Heart left ventricle (tissue), 13 donors: Measurements from ENCODE around the gene CELF6.

Source experiments
- POLR2A ChIP-seq, 2 donors: fragments of 450-650 bp; IDR thresholded peaks; one replicate each; pipeline ENCODE4 v1.6.1; 2017; ENCODE audit warnings: antibody characterized with exemption in 2 of 2, mild to moderate bottlenecking in 2 of 2, moderate library complexity in 2 of 2
- TF ChIP-seq, protein P1 (sequence below), 12 donors: fragments of 200-600 bp; sonication (generic) in 4 of 12; IDR thresholded peaks; one replicate each; pipeline versions ENCODE4 v1.5.0 to v1.8.0; 2018 to 2022; ENCODE audit warnings: antibody characterized with exemption in 12 of 12, mild to moderate bottlenecking in 5 of 12
- donor health status: ischemic (EF 13 %, LVEDD 7.1; RV severe dilation, severe dysfunction).
- donor health status: DM: no; HTN: yes; CAD: no.
- donor health status: DM: no; HTN: no; CAD: no.
- donor health status: ischemic (EF 25% LVEDD 6.9; RV normal size, moderate dysfunction).
- donor health status: ischemic (EF 25% LVEDD 5.7; RV mildly dilated, moderate dysfunction).
- donor health status: ischemic (EF 35%, LVEDD 5.7; RV mildly dilated, moderate dysfunction).
- donor health status: nonischemic (EF 11% LVEDD 7.7; RV severe dilation, severe dysfunction).
- donor health status: DM: yes; HTN: yes; CAD: no.
- donor health status: PGD.
- donor health status: ischemic (EF 29% LVEDD 5.4; RV normal size, mild dysfunction).
- donor health status: nonischemic (EF 23%, LVEDD 6.1; RV moderate dilation, normal function).

GRCh38 chr15:72248514-72248913, 71.4 kb downstream of the CELF6 start:
- TF ChIP-seq, protein P1, sequence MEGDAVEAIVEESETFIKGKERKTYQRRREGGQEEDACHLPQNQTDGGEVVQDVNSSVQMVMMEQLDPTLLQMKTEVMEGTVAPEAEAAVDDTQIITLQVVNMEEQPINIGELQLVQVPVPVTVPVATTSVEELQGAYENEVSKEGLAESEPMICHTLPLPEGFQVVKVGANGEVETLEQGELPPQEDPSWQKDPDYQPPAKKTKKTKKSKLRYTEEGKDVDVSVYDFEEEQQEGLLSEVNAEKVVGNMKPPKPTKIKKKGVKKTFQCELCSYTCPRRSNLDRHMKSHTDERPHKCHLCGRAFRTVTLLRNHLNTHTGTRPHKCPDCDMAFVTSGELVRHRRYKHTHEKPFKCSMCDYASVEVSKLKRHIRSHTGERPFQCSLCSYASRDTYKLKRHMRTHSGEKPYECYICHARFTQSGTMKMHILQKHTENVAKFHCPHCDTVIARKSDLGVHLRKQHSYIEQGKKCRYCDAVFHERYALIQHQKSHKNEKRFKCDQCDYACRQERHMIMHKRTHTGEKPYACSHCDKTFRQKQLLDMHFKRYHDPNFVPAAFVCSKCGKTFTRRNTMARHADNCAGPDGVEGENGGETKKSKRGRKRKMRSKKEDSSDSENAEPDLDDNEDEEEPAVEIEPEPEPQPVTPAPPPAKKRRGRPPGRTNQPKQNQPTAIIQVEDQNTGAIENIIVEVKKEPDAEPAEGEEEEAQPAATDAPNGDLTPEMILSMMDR (IDR thresholded peaks at IDR 0.05) = no peak
- TF ChIP-seq POLR2A (IDR thresholded peaks at IDR 0.05) = no peak
